Stimulated activated CD8-positive, alpha-beta memory T cell treated with anti-CD3 and anti-CD28 coated beads, Interleukin-7, amount 100 ng/mL, for 1 hour (primary cell): ENCODE measurements around the gene FHIT.

Experiments
- DNase-seq, 2 donors: peaks; one replicate each; pipeline ENCODE4 v3.0.0-alpha.2; 2020; ENCODE audit warnings: low read depth in 2 of 2

FHIT gene

GRCh38 chr3:59796456-59796855 is 1454.8 kb downstream of the FHIT start:
- DNase-seq, result no peak

GRCh38 chr3:59795756-59796155 is 1455.5 kb downstream of the FHIT start:
- DNase-seq, result no peak

- DNase-seq, result no peak
Observed at GRCh38 chr3:59793976-59794375, 1457.3 kb downstream of the FHIT start.

- no peak for DNase-seq
Observed at GRCh38 chr3:59791774-59792308, 1459.4 kb downstream of the FHIT start.

- no peak for DNase-seq
Observed at GRCh38 chr3:59790241-59790640, 1461.0 kb downstream of the FHIT start.

- no peak for DNase-seq
Observed at GRCh38 chr3:59788801-59789200, 1462.5 kb downstream of the FHIT start.

- no peak for DNase-seq
Observed at GRCh38 chr3:59788133-59788532, 1463.1 kb downstream of the FHIT start.

GRCh38 chr3:59786374-59786773 is 1464.9 kb downstream of the FHIT start:
- no peak for DNase-seq

GRCh38 chr3:59784164-59784563 is 1467.1 kb downstream of the FHIT start:
- DNase-seq, result no peak

GRCh38 chr3:59783468-59783988 is 1467.7 kb downstream of the FHIT start:
- DNase-seq, result no peak

- DNase-seq, result no peak
Observed at GRCh38 chr3:59782664-59783063, 1468.6 kb downstream of the FHIT start.

GRCh38 chr3:59780209-59780608 is 1471.0 kb downstream of the FHIT start:
- no peak for DNase-seq

GRCh38 chr3:59779260-59779659 is 1472.0 kb downstream of the FHIT start:
- no peak for DNase-seq

GRCh38 chr3:59777667-59778077 is 1473.6 kb downstream of the FHIT start:
- DNase-seq, result no peak

- DNase-seq, result no peak
Observed at GRCh38 chr3:59777066-59777465, 1474.2 kb downstream of the FHIT start.

- DNase-seq, result no peak
Observed at GRCh38 chr3:59775761-59776325, 1475.4 kb downstream of the FHIT start.

- DNase-seq, result no peak
Observed at GRCh38 chr3:59775106-59775505, 1476.1 kb downstream of the FHIT start.

- no peak for DNase-seq
Observed at GRCh38 chr3:59774634-59775033, 1476.6 kb downstream of the FHIT start.

- DNase-seq, result no peak
Observed at GRCh38 chr3:59774000-59774399, 1477.3 kb downstream of the FHIT start.

GRCh38 chr3:59772416-59773408 is 1478.5 kb downstream of the FHIT start:
- DNase-seq, result peak in 1 of 2 donors; percentile 24

GRCh38 chr3:59771768-59772181 is 1479.5 kb downstream of the FHIT start:
- no peak for DNase-seq

GRCh38 chr3:59769127-59769750 is 1482.0 kb downstream of the FHIT start:
- DNase-seq, result no peak
